ENCODE data around the gene LMAN1. TPM values are rescaled to one million over a fixed set of nuclear protein-coding genes. Genes with fewer than 3 reads are reported as not detected.

The LMAN1 gene
- total and polyA plus RNA-seq, 2 donors (not counting 3 experiments of a cell fraction or from before 2014, with no cell fraction given), result 43.8 to 92.5 TPM

- Histone ChIP-seq H3K9me1 (replicated peaks; ENCODE audit: control insufficient read depth, extremely low read depth, insufficient read depth, low read length) (no peaks in the 10 kb centered on the region), H3K27ac (ENCODE audit: insufficient read depth, low read depth, low read length) (no peak overlapping the region), H3K9me3 (replicated peaks; ENCODE audit: control insufficient read depth, insufficient read depth, low read length) (no peaks in the 10 kb centered on the region), H3K27me3 (ENCODE audit: control insufficient read depth in 2 of 2, insufficient read depth in 2 of 2, low read length in 2 of 2) (peaks cover 6 to 13% of the 10 kb centered on the region in 2 experiments), H4K20me1 (replicated peaks; ENCODE audit: control insufficient read depth, extremely low read depth, insufficient read depth, low read length) (no peaks in the 10 kb centered on the region), H3K9ac (replicated peaks; ENCODE audit: extremely low read depth, insufficient read depth, low read length) (no peak overlapping the region), H3K36me3 (ENCODE audit: control insufficient read depth in 2 of 2, extremely low read depth in 1 of 2, insufficient read depth in 2 of 2, low read length in 2 of 2) (no peaks in the 10 kb centered on the region), H3K79me2 (ENCODE audit: control insufficient read depth, insufficient read depth, low read length) (no peaks in the 10 kb centered on the region), H2AFZ (ENCODE audit: low read depth, low read length) (no peak overlapping the region), H3K4me2 (ENCODE audit: insufficient read depth, low read length) (no peak overlapping the region), H3K4me3 (replicated peaks in 1 of 3; ENCODE audit: insufficient read depth in 1 of 3, low read depth in 1 of 3, low read length in 3 of 3) (no peak overlapping the region), H3K4me1 (ENCODE audit: control insufficient read depth, extremely low read depth, insufficient read depth, low read length) (peaks cover 6% of the 10 kb centered on the region)
- dilution Hi-C loops (cut with MboI; ENCODE audit: extremely low pct_ligation_motif_present, low sequenced_read_pairs) (no loop called here), intact Hi-C loops (cut with micrococcal nuclease) (no loop called here)
- POLR2A ChIA-PET, result no interaction called here
- DNase-seq (ENCODE audit: low read depth, low spot score) (no peak), FAIRE-seq (no peak)
- BruUV-seq (replicated peaks), result no TSS peak
- CTCF ChIA-PET, result interaction anchor here (1.1 to 2.8 kb wide), 3 partner anchors 54 to 520 kb away, joined by 4 to 29 read pairs (median 5); no protein-coding TSS in a partner anchor
- no peak for TF ChIP-seq GATA2 (IDR thresholded peaks at IDR 0.05; ENCODE audit: insufficient read depth, insufficient read length, low read depth, low read length)
Observed at GRCh38 chr18:59303656-59304195, 55.3 kb downstream of the LMAN1 start.

GRCh38 chr18:59303006-59303405 lies 56.1 kb downstream of the LMAN1 start:
- Histone ChIP-seq H3K9me3 (replicated peaks; ENCODE audit: control insufficient read depth, insufficient read depth, low read length) (no peaks in the 10 kb centered on the region), H3K79me2 (ENCODE audit: control insufficient read depth, insufficient read depth, low read length) (no peaks in the 10 kb centered on the region), H3K27ac (ENCODE audit: insufficient read depth, low read depth, low read length) (no peak overlapping the region), H3K4me1 (ENCODE audit: control insufficient read depth, extremely low read depth, insufficient read depth, low read length) (peaks cover 3% of the 10 kb centered on the region), H3K27me3 (ENCODE audit: control insufficient read depth in 2 of 2, insufficient read depth in 2 of 2, low read length in 2 of 2) (peaks cover 8 to 13% of the 10 kb centered on the region in 2 experiments), H2AFZ (ENCODE audit: low read depth, low read length) (no peak overlapping the region), H3K4me2 (ENCODE audit: insufficient read depth, low read length) (no peak overlapping the region), H4K20me1 (replicated peaks; ENCODE audit: control insufficient read depth, extremely low read depth, insufficient read depth, low read length) (no peaks in the 10 kb centered on the region), H3K9ac (replicated peaks; ENCODE audit: extremely low read depth, insufficient read depth, low read length) (no peak overlapping the region), H3K9me1 (replicated peaks; ENCODE audit: control insufficient read depth, extremely low read depth, insufficient read depth, low read length) (no peaks in the 10 kb centered on the region), H3K4me3 (replicated peaks in 1 of 3; ENCODE audit: insufficient read depth in 1 of 3, low read depth in 1 of 3, low read length in 3 of 3) (no peak overlapping the region), H3K36me3 (ENCODE audit: control insufficient read depth in 2 of 2, extremely low read depth in 1 of 2, insufficient read depth in 2 of 2, low read length in 2 of 2) (no peaks in the 10 kb centered on the region)
- dilution Hi-C loops (cut with MboI; ENCODE audit: extremely low pct_ligation_motif_present, low sequenced_read_pairs) (no loop called here), intact Hi-C loops (cut with micrococcal nuclease) (no loop called here)
- DNase-seq (ENCODE audit: low read depth, low spot score), result no peak
- ChIA-PET POLR2A (no interaction called here), CTCF (interaction anchor here (0.8 to 2.8 kb wide), 3 partner anchors 9 to 535 kb away, joined by 3 to 29 read pairs (median 3); no protein-coding TSS in a partner anchor)
- BruUV-seq (replicated peaks), result no TSS peak
- FAIRE-seq, result no peak
- no peak for TF ChIP-seq EZH2 (IDR thresholded peaks at IDR 0.05; ENCODE audit: borderline replicate concordance, low read depth, low read length, severe bottlenecking)
- TF ChIP-seq GATA2 (IDR thresholded peaks at IDR 0.05; ENCODE audit: insufficient read depth, insufficient read length, low read depth, low read length), result no peak
- TF ChIP-seq FOS (IDR thresholded peaks at IDR 0.05; ENCODE audit: borderline replicate concordance, insufficient read depth, low read length), result no peak
- no peak for TF ChIP-seq POLR2A (IDR thresholded peaks at IDR 0.05; ENCODE audit: low read depth, low read length)

Data from endothelial cell of umbilical vein (primary cell).